HepG2 (cell line): ENCODE measurements around the gene GRIK1. TPM values are rescaled to one million over a fixed set of nuclear protein-coding genes. Genes with fewer than 3 reads are reported as not detected.

Experiments used
- ATAC-seq: fragments of 200-7000 bp; cut with Tn5 transposase; 3 replicates; pipeline ENCODE4 v1.9.1; 2020; ENCODE audit warnings: mild to moderate bottlenecking, moderate library complexity
- BruUV-seq: library from RNA; stranded (reverse); fragments of 400-500 nt; replicated peaks from 2 replicates; lab custom pipeline; 2021; lab: Mats Ljungman, UMichigan
- CTCF ChIA-PET: fragments of 300-600 bp; formaldehyde crosslinking; extraction: SDS; loops from one replicate; lab custom pipeline; 2021; ENCODE audit warnings: low total read pairs, inconsistent platforms, low intra/inter-chr PET ratio; lab: Yijun Ruan, JAX
- POLR2A ChIA-PET: fragments of 350-600 bp; sonication (Branson Sonifier 250); formaldehyde crosslinking; loops from one replicate; lab custom pipeline; 2020; ENCODE audit warnings: antibody characterized with exemption, inconsistent platforms; lab: Yijun Ruan, JAX
- DNase-seq: peaks from one replicate; pipeline ENCODE4 v3.0.0-alpha.2; 2015; ENCODE audit warnings: low spot score
- FAIRE-seq: peaks from 3 replicates; lab custom pipeline; 2011; peaks lifted over from hg19 to GRCh38; lab: Jason Lieb, UNC
- H2AFZ ChIP-seq: one replicate; pipeline ENCODE4 v1.6.1; 2011; ENCODE audit warnings: low read length, inconsistent platforms
- H3K27ac ChIP-seq: fragments of 300-600 bp; 3 replicates; pipeline ENCODE4 v1.8.0; 2011; ENCODE audit warnings: mixed run types, mild to moderate bottlenecking, mixed read lengths, low read length, inconsistent platforms; ENCODE audit not compliant: insufficient read depth; ENCODE audit errors: extremely low read length
- H3K27me3 ChIP-seq, 2 experiments: fragments of 200-600 bp in 1 of 2; 2 replicates in 1 of 2; 3 replicates in 1 of 2; pipeline versions ENCODE4 v1.6.0 to v1.8.0; 2011; ENCODE audit warnings: low read length in 2 of 2, mild to moderate bottlenecking in 2 of 2, moderate library complexity in 2 of 2, inconsistent platforms in 1 of 2; ENCODE audit not compliant: insufficient read depth in 2 of 2, control insufficient read depth in 1 of 2
- H3K36me3 ChIP-seq, 2 experiments: fragments of 200-600 bp in 1 of 2; replicated peaks in 1 of 2; 2 replicates in 1 of 2; 3 replicates in 1 of 2; pipeline versions ENCODE4 v1.5.1 to v1.8.0; 2011; ENCODE audit warnings: low read length in 2 of 2, inconsistent platforms in 1 of 2; ENCODE audit not compliant: insufficient read depth in 2 of 2, control insufficient read depth in 1 of 2
- H3K4me1 ChIP-seq: 2 replicates; pipeline ENCODE4 v1.5.1; 2012; ENCODE audit warnings: low read length, inconsistent platforms; ENCODE audit not compliant: insufficient read depth
- H3K4me2 ChIP-seq: 2 replicates; pipeline ENCODE4 v1.6.0; 2011; ENCODE audit warnings: low read depth, low read length, inconsistent platforms
- H3K4me3 ChIP-seq, 3 experiments: fragments of 200-600 bp in 1 of 3; sonication (generic), shearing (Covaris generic) in 1 of 3; replicated peaks in 1 of 3; 2 replicates each; pipeline ENCODE4 v1.5.1; 2011 to 2016; ENCODE audit warnings: low read length in 3 of 3, inconsistent platforms in 2 of 3, low read depth in 2 of 3, mild to moderate bottlenecking in 2 of 3, control low read depth in 1 of 3, mixed read lengths in 1 of 3; ENCODE audit not compliant: insufficient read depth in 1 of 3
- H3K79me2 ChIP-seq: one replicate; pipeline ENCODE4 v1.6.1; 2011; ENCODE audit warnings: low read length, inconsistent platforms; ENCODE audit not compliant: insufficient read depth
- H3K9ac ChIP-seq: 2 replicates; pipeline ENCODE4 v1.6.0; 2011; ENCODE audit warnings: mild to moderate bottlenecking, low read depth, low read length, inconsistent platforms; ENCODE audit not compliant: insufficient read depth
- H3K9me3 ChIP-seq: 2 replicates; pipeline ENCODE4 v1.5.1; 2012; ENCODE audit warnings: mild to moderate bottlenecking, low read length
- H4K20me1 ChIP-seq: 2 replicates; pipeline ENCODE4 v1.6.0; 2011; ENCODE audit warnings: inconsistent platforms, mild to moderate bottlenecking, low read length, moderate library complexity; ENCODE audit not compliant: insufficient read depth
- DPF2 ChIP-seq: sonication (generic); formaldehyde crosslinking; IDR thresholded peaks from 2 replicates; pipeline ENCODE4 v1.4.0; 2020; ENCODE audit warnings: mild to moderate bottlenecking, low read depth, missing genetic modification reagents, borderline replicate concordance
- MTF1 ChIP-seq: sonication (generic); formaldehyde crosslinking; IDR thresholded peaks from 2 replicates; pipeline ENCODE4 v1.5.0; 2020; ENCODE audit warnings: missing genetic modification reagents
- PHF5A ChIP-seq: IDR thresholded peaks from one replicate; pipeline ENCODE4 v1.6.1; 2018; ENCODE audit warnings: low read depth, missing genetic modification reagents; ENCODE audit not compliant: unreplicated experiment
- SATB2 ChIP-seq: sonication (generic); formaldehyde crosslinking; IDR thresholded peaks from 2 replicates; pipeline ENCODE4 v1.5.0; 2020; ENCODE audit warnings: missing genetic modification reagents
- ZNF12 ChIP-seq: sonication (generic); formaldehyde crosslinking; IDR thresholded peaks from 2 replicates; pipeline ENCODE4 v1.5.0; 2020; ENCODE audit warnings: missing genetic modification reagents
- WGBS: methylation state at CpG from one replicate; pipeline ENCODE4 v1.1.6; 2017; ENCODE audit warnings: low lambda C conversion rate; 5-methylcytosine and 5-hydroxymethylcytosine counted together
- in situ Hi-C: cut with HindIII; loops from 2 replicates; pipeline ENCODE4 v1.10.0; 2017; ENCODE audit warnings: low pct_unique_long_range_greater_than_20kb; ENCODE audit not compliant: extremely low pct_ligation_motif_present
- intact Hi-C: fragments of 100-400 bp; cut with micrococcal nuclease; formaldehyde crosslinking; loops from one replicate; pipeline ENCODE4 v1.10.0; 2022; ENCODE audit not compliant: unreplicated experiment
- polyA plus RNA-seq, 8 experiments: library from polyadenylated mRNA; depleted of rRNA in 3 of 8; stranded (reverse) in 7 of 8; unstranded in 1 of 8; fragments of >200 nt; fragmentation: Illumina TruSeq in 4 of 8; extraction: Trizol in 4 of 8; gene quantifications; 2 replicates each; pipeline versions ENCODE4 v1.2.1 to v1.2.3, GENCODE V29; 2011 to 2016; ENCODE audit warnings: low read depth in 4 of 8, missing spikeins in 1 of 8, mixed read lengths in 1 of 8; ENCODE audit not compliant: insufficient read depth in 1 of 8
- total RNA-seq, 5 experiments: library from RNA; depleted of rRNA; stranded (reverse); fragments of >200 nt; fragmentation: Illumina TruSeq; extraction: Trizol; gene quantifications; 2 replicates each; pipeline ENCODE4 v1.2.3, GENCODE V29; 2016; ENCODE audit warnings: low read depth in 1 of 5
- TF ChIP-seq, protein P1 (sequence below): sonication (generic); formaldehyde crosslinking; IDR thresholded peaks from 2 replicates; pipeline ENCODE4 v1.4.0; 2020; ENCODE audit warnings: missing genetic modification reagents, borderline replicate concordance
- TF ChIP-seq, protein P2 (sequence below): sonication (generic); formaldehyde crosslinking; conservative IDR thresholded peaks from 2 replicates; pipeline ENCODE4 v1.5.0; 2020; ENCODE audit warnings: missing genetic modification reagents
- TF ChIP-seq, protein P3 (sequence below): sonication (generic); formaldehyde crosslinking; IDR thresholded peaks from 2 replicates; pipeline ENCODE4 v1.5.0; 2020; ENCODE audit warnings: mild to moderate bottlenecking, missing genetic modification reagents

Gene GRIK1
- total and polyA plus RNA-seq, 2 of the 13 experiments (the other 11 are each of a cell fraction or from before 2014, with no cell fraction given), result not detected

DNA sequence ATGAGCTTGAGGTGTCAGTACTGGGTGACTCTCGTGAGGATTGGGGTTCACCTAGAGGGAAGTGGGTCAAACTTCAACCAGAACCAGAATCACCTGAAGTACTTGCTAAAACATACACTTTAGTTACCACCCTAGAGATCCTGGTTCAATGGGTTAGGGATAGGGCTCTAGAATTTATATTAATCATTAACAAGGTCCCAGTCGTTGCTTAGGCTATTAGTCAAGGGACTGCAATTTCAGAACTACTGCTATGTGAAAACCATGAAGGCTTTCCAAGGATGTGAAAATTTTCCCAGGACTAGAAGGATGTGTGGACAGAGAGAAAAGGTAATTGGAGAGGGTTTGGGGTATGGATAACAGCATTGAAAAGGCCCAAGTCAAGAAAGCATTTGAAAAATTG, 162.6 kb downstream of the GRIK1 start:
- Histone ChIP-seq H3K27me3 (no peaks in the 10 kb centered on the region; a peak in 1 of 5 replicates), H3K27ac (no peak overlapping the region), H3K4me1 (no peaks in the 10 kb centered on the region), H3K4me2 (no peak overlapping the region), H2AFZ (no peak overlapping the region), H3K9me3 (no peaks in the 10 kb centered on the region), H3K79me2 (no peaks in the 10 kb centered on the region), H4K20me1 (no peaks in the 10 kb centered on the region), H3K9ac (no peak overlapping the region), H3K4me3 (no peak overlapping the region), H3K36me3 (no peaks in the 10 kb centered on the region)
- DNase-seq (no peak), FAIRE-seq (no peak), ATAC-seq (0 out of 3 replicates have a peak, but pooled peaks have one; percentile 29)
- ChIA-PET POLR2A (no interaction called here), CTCF (no interaction called here)
- 5% methylated on average over 2 of the region's 2 CpGs for WGBS
- intact Hi-C loops, result no loop called here
- TF ChIP-seq, protein P1, sequence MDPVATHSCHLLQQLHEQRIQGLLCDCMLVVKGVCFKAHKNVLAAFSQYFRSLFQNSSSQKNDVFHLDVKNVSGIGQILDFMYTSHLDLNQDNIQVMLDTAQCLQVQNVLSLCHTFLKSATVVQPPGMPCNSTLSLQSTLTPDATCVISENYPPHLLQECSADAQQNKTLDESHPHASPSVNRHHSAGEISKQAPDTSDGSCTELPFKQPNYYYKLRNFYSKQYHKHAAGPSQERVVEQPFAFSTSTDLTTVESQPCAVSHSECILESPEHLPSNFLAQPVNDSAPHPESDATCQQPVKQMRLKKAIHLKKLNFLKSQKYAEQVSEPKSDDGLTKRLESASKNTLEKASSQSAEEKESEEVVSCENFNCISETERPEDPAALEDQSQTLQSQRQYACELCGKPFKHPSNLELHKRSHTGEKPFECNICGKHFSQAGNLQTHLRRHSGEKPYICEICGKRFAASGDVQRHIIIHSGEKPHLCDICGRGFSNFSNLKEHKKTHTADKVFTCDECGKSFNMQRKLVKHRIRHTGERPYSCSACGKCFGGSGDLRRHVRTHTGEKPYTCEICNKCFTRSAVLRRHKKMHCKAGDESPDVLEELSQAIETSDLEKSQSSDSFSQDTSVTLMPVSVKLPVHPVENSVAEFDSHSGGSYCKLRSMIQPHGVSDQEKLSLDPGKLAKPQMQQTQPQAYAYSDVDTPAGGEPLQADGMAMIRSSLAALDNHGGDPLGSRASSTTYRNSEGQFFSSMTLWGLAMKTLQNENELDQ (CRISPR knock-in tag), result no peak
- TF ChIP-seq ZNF12, result no peak
- TF ChIP-seq SATB2, result no peak
- no peak for TF ChIP-seq MTF1
- in situ Hi-C loops, result no loop called here
- no TSS peak for BruUV-seq

DNA sequence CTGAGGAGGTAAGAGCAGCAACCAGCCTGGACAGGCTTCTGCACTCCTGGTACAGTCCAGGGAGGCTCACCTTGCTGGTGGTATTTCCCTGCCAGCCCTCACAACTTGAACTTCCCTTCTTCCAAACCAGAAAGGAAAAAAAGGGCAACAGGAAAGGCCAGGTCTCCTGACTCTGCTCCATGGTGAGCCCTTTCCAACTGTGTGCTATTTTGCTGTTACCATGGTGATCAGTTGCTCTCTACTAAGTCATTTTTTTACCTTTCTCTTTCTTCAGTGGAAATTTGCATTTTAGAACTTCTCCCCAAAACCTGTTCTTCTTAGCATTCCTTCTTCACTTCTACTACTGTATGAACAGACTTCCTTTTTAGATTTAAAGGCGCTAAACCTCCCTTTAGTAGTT, 164.3 kb downstream of the GRIK1 start:
- H3K79me2 ChIP-seq, result no peaks in the 10 kb centered on the region
- H3K4me2 ChIP-seq, result no peak overlapping the region
- no peak for ATAC-seq
- H2AFZ ChIP-seq, result no peak overlapping the region
- ChIA-PET POLR2A (no interaction called here), CTCF (no interaction called here)
- no peak for DNase-seq
- in situ Hi-C loops, result no loop called here
- no peak overlapping the region for H3K4me3 ChIP-seq
- no peaks in the 10 kb centered on the region for H4K20me1 ChIP-seq
- no peaks in the 10 kb centered on the region; a peak in 1 of 5 replicates for H3K27me3 ChIP-seq
- no peaks in the 10 kb centered on the region for H3K36me3 ChIP-seq
- 5% methylated on average over 1 of the region's 1 CpG for WGBS
- no peak overlapping the region for H3K27ac ChIP-seq
- no peak for FAIRE-seq
- BruUV-seq, result no TSS peak
- H3K9ac ChIP-seq, result no peak overlapping the region
- H3K4me1 ChIP-seq, result no peaks in the 10 kb centered on the region
- intact Hi-C loops, result no loop called here
- H3K9me3 ChIP-seq, result no peaks in the 10 kb centered on the region
- TF ChIP-seq, protein P2, sequence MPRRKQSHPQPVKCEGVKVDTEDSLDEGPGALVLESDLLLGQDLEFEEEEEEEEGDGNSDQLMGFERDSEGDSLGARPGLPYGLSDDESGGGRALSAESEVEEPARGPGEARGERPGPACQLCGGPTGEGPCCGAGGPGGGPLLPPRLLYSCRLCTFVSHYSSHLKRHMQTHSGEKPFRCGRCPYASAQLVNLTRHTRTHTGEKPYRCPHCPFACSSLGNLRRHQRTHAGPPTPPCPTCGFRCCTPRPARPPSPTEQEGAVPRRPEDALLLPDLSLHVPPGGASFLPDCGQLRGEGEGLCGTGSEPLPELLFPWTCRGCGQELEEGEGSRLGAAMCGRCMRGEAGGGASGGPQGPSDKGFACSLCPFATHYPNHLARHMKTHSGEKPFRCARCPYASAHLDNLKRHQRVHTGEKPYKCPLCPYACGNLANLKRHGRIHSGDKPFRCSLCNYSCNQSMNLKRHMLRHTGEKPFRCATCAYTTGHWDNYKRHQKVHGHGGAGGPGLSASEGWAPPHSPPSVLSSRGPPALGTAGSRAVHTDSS, result no peak
- TF ChIP-seq, protein P3, sequence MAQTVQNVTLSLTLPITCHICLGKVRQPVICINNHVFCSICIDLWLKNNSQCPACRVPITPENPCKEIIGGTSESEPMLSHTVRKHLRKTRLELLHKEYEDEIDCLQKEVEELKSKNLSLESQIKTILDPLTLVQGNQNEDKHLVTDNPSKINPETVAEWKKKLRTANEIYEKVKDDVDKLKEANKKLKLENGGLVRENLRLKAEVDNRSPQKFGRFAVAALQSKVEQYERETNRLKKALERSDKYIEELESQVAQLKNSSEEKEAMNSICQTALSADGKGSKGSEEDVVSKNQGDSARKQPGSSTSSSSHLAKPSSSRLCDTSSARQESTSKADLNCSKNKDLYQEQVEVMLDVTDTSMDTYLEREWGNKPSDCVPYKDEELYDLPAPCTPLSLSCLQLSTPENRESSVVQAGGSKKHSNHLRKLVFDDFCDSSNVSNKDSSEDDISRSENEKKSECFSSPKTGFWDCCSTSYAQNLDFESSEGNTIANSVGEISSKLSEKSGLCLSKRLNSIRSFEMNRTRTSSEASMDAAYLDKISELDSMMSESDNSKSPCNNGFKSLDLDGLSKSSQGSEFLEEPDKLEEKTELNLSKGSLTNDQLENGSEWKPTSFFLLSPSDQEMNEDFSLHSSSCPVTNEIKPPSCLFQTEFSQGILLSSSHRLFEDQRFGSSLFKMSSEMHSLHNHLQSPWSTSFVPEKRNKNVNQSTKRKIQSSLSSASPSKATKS, result no peak
- TF ChIP-seq PHF5A (CRISPR knock-in tag) (no peak), DPF2 (no peak)
